VCaP (cell line): Measurements from ENCODE around the gene PRKCE.

Source experiments
- H3K27ac ChIP-seq: fragments of 450-650 bp; 2 replicates; pipeline ENCODE4 v1.5.1; 2017
- CTCF ChIP-seq: fragments of 450-650 bp; conservative IDR thresholded peaks from 2 replicates; pipeline ENCODE4 v1.5.1; 2017; ENCODE audit warnings: mild to moderate bottlenecking, moderate library complexity

PRKCE gene

GRCh38 chr2:45984896-45985473 lies 333.5 kb downstream of the PRKCE start:
- TF ChIP-seq CTCF: no peak
- H3K27ac ChIP-seq: no peak overlapping the region

- no peak overlapping the region for H3K27ac ChIP-seq
- TF ChIP-seq CTCF: no peak
These were observed 335.0 kb downstream of the PRKCE start for GRCh38 chr2:45986509-45986908.

- TF ChIP-seq CTCF: no peak
- no peak overlapping the region for H3K27ac ChIP-seq
These were observed 336.4 kb downstream of the PRKCE start for GRCh38 chr2:45987856-45988255.

- TF ChIP-seq CTCF: no peak
- no peak overlapping the region for H3K27ac ChIP-seq
These were observed 337.4 kb downstream of the PRKCE start for GRCh38 chr2:45988879-45989278.

GRCh38 chr2:45990131-45990530 lies 338.7 kb downstream of the PRKCE start:
- no peak overlapping the region for H3K27ac ChIP-seq
- no peak for TF ChIP-seq CTCF

GRCh38 chr2:45992021-45992740 lies 340.7 kb downstream of the PRKCE start:
- peak overlapping the region; percentile 51 for H3K27ac ChIP-seq
- TF ChIP-seq CTCF: no peak

GRCh38 chr2:45992741-45993475 lies 341.4 kb downstream of the PRKCE start:
- TF ChIP-seq CTCF: no peak
- H3K27ac ChIP-seq: peak overlapping the region; percentile 51
